Neuronal stem cell (in vitro differentiated cells): Measurements from ENCODE around the gene NPAS3.

Experiments used
- DNase-seq: peaks from one replicate; pipeline ENCODE4 v3.0.0-alpha.2; 2013; ENCODE audit warnings: low spot score
- H2AFZ ChIP-seq: one replicate; pipeline ENCODE4 v1.6.1; 2013; ENCODE audit warnings: mild to moderate bottlenecking, low read length, inconsistent platforms
- H2AK5ac ChIP-seq: 2 replicates; pipeline ENCODE4 v1.6.1; 2013; ENCODE audit warnings: low read depth, mild to moderate bottlenecking, inconsistent platforms, low read length, moderate library complexity, mixed read lengths
- H2BK120ac ChIP-seq: 2 replicates; pipeline ENCODE4 v1.6.1; 2013; ENCODE audit warnings: low read depth, mild to moderate bottlenecking, inconsistent platforms, low read length, moderate library complexity, mixed read lengths
- H2BK12ac ChIP-seq: one replicate; pipeline ENCODE4 v1.6.1; 2013; ENCODE audit warnings: low read length, inconsistent platforms
- H2BK15ac ChIP-seq: 2 replicates; pipeline ENCODE4 v1.6.1; 2013; ENCODE audit warnings: mild to moderate bottlenecking, low read length, inconsistent platforms, mixed read lengths
- H2BK5ac ChIP-seq: one replicate; pipeline ENCODE4 v1.6.1; 2013; ENCODE audit warnings: inconsistent platforms, mild to moderate bottlenecking, low read length, moderate library complexity
- H3K14ac ChIP-seq: one replicate; pipeline ENCODE4 v1.6.1; 2013; ENCODE audit warnings: low read length, inconsistent platforms
- H3K18ac ChIP-seq: 2 replicates; pipeline ENCODE4 v1.6.1; 2013; ENCODE audit warnings: low read length, inconsistent platforms
- H3K23ac ChIP-seq: 2 replicates; pipeline ENCODE4 v1.6.1; 2013; ENCODE audit warnings: low read depth, mild to moderate bottlenecking, mixed read lengths, low read length, inconsistent platforms; ENCODE audit not compliant: poor library complexity
- H3K27ac ChIP-seq: replicated peaks from 3 replicates; pipeline ENCODE4 v1.5.1; 2013; ENCODE audit warnings: low read length, inconsistent platforms
- H3K27me3 ChIP-seq, 3 experiments: 2 replicates each; pipeline ENCODE4 v1.6.1; 2013; ENCODE audit warnings: low read length in 3 of 3, mild to moderate bottlenecking in 2 of 3, inconsistent platforms in 1 of 3, low read depth in 1 of 3, mixed read lengths in 1 of 3, moderate library complexity in 1 of 3; ENCODE audit not compliant: control insufficient read depth in 3 of 3, insufficient read depth in 3 of 3
- H3K36me3 ChIP-seq, 2 donors: replicated peaks in 1 of 2; 2 replicates each; pipeline ENCODE4 v1.6.1; 2013; ENCODE audit warnings: low read length in 2 of 2; ENCODE audit not compliant: control insufficient read depth in 2 of 2, insufficient read depth in 2 of 2
- H3K4ac ChIP-seq: 2 replicates; pipeline ENCODE4 v1.6.1; 2013; ENCODE audit warnings: inconsistent platforms, mild to moderate bottlenecking, low read length, moderate library complexity
- H3K4me1 ChIP-seq, 2 donors: 1 replicate in 1 of 2; 2 replicates in 1 of 2; pipeline ENCODE4 v1.6.1; 2013; ENCODE audit warnings: low read length in 2 of 2, low read depth in 1 of 2; ENCODE audit not compliant: control insufficient read depth in 2 of 2, insufficient read depth in 1 of 2
- H3K4me2 ChIP-seq: one replicate; pipeline ENCODE4 v1.6.1; 2013; ENCODE audit warnings: mild to moderate bottlenecking, low read length, inconsistent platforms; ENCODE audit not compliant: insufficient read depth, poor library complexity, severe bottlenecking
- H3K4me3 ChIP-seq, 2 donors: 2 replicates each; pipeline ENCODE4 v1.5.1; 2013; ENCODE audit warnings: low read length in 2 of 2, mild to moderate bottlenecking in 2 of 2, inconsistent platforms in 1 of 2, moderate library complexity in 1 of 2
- H3K79me1 ChIP-seq: one replicate; pipeline ENCODE4 v1.6.1; 2013; ENCODE audit warnings: low read depth, mild to moderate bottlenecking, inconsistent platforms, low read length, moderate library complexity
- H3K9ac ChIP-seq: one replicate; pipeline ENCODE4 v1.6.1; 2013; ENCODE audit warnings: mild to moderate bottlenecking, low read depth, low read length, inconsistent platforms; ENCODE audit not compliant: poor library complexity
- H3K9me3 ChIP-seq, 2 donors: replicated peaks in 1 of 2; 2 replicates each; pipeline versions ENCODE3 to v1.6.1; 2013; ENCODE audit warnings: low read length in 2 of 2, mild to moderate bottlenecking in 2 of 2, inconsistent platforms in 1 of 2, low read depth in 1 of 2, mixed read lengths in 1 of 2, moderate library complexity in 1 of 2; ENCODE audit not compliant: control insufficient read depth in 2 of 2, insufficient read depth in 1 of 2
- H4K8ac ChIP-seq: one replicate; pipeline ENCODE4 v1.6.1; 2013; ENCODE audit warnings: low read depth, mild to moderate bottlenecking, inconsistent platforms, low read length, moderate library complexity
- H4K91ac ChIP-seq: one replicate; pipeline ENCODE4 v1.6.1; 2013; ENCODE audit warnings: low read length, low read depth, mild to moderate bottlenecking, inconsistent platforms; ENCODE audit not compliant: poor library complexity
- WGBS, 2 donors: extraction: QIAGEN DNeasy Blood & Tissue Kit; methylation state at CpG; one replicate each; pipeline ENCODE4 v1.1.7; 2013; ENCODE audit warnings: missing lambda C conversion rate in 2 of 2, mixed read lengths in 1 of 2; ENCODE audit not compliant: insufficient read length in 2 of 2, insufficient replicate concordance in 1 of 2; ENCODE audit errors: extremely low coverage in 2 of 2; 5-methylcytosine and 5-hydroxymethylcytosine counted together

NPAS3 gene

DNA sequence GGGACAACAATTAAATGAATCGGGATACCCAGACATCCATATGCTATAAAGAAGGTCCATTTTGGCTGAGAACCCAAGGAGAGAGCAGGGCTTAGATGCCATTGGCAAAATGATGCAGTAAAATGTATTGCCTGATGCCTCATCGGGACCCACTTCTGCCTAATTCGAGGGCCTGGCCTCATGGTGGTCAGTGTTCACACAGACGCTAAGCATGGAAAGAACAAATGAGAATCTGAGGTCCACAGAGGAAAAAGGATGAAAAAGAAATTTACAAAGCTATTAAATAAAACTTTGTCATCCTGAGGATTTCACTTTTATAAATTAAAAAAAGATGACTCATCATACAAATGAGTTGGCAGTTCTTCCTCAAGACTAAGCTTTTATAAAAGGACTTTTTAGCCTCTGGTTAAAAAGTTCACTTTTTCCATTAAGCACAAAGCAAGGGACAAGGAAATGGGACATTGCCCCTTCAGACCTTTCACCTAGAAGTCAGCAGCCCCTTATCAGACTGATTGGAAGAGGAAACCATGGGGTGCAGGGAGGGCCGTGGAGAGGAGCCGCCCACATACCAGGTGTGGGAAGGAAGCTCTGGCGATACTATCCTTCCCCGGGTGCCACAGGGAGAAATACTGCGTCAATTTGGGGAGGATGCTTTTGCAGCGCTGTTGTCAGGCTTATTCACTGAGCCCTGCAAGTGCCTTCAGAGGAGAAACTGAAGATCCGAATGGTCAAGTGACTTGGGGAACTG lies 836.2 kb downstream of the NPAS3 start:
- H3K36me3 ChIP-seq = peaks cover 0 to 79% of the 10 kb centered on the region in 2 donors
- H4K91ac ChIP-seq = no peak overlapping the region
- peak overlapping the region; percentile 78 for H3K18ac ChIP-seq
- no peak overlapping the region for H3K23ac ChIP-seq
- no peak overlapping the region for H3K4me3 ChIP-seq
- WGBS, 2 donors = no CpG with 5 or more reads among the region's 11 CpGs
- no peak overlapping the region for H3K27ac ChIP-seq
- H4K8ac ChIP-seq = no peak overlapping the region
- no peak overlapping the region for H3K14ac ChIP-seq
- no peak overlapping the region for H2BK15ac ChIP-seq
- H3K4ac ChIP-seq = no peak overlapping the region
- no peaks in the 10 kb centered on the region for H3K9me3 ChIP-seq
- no peak overlapping the region for H2BK12ac ChIP-seq
- H3K4me1 ChIP-seq = peaks cover 0 to 4% of the 10 kb centered on the region in 2 donors
- no peaks in the 10 kb centered on the region for H3K27me3 ChIP-seq
- H3K79me1 ChIP-seq = no peaks in the 10 kb centered on the region
- no peak for DNase-seq
- H2BK120ac ChIP-seq = no peak overlapping the region
- no peak overlapping the region for H2AK5ac ChIP-seq
- H3K4me2 ChIP-seq = no peak overlapping the region
- H2BK5ac ChIP-seq = no peak overlapping the region
- no peak overlapping the region for H3K9ac ChIP-seq
- H2AFZ ChIP-seq = no peak overlapping the region

DNA sequence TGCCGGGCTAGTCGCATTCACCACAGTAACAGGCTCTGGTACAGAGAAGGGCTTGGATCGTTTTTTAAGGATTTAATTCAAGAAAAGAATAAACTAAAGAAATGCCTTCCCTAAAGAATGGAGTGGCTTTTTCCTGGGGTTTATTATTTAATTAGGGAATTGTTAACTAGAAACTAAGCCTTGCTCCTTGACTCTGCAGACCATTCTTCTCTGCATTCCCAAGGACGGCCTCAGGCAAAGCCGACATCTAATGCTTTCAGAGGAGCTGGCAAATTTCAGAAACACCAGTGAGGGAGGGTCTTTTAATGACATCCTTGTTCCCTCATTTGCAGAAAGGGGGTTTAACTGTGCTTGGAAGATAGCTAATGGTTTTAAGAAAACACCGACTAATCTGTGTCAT lies 838.2 kb downstream of the NPAS3 start:
- Histone ChIP-seq H3K18ac (no peak overlapping the region), H4K91ac (no peak overlapping the region), H3K4me3 (no peak overlapping the region), H4K8ac (no peak overlapping the region), H3K14ac (no peak overlapping the region), H3K9me3 (no peaks in the 10 kb centered on the region), H2BK5ac (no peak overlapping the region), H2AFZ (no peak overlapping the region), H2AK5ac (no peak overlapping the region), H3K79me1 (no peaks in the 10 kb centered on the region), H2BK120ac (no peak overlapping the region), H3K4ac (no peak overlapping the region), H3K36me3 (peaks cover 0 to 93% of the 10 kb centered on the region in 2 donors), H3K27me3 (no peaks in the 10 kb centered on the region), H2BK12ac (no peak overlapping the region), H3K23ac (no peak overlapping the region), H3K9ac (no peak overlapping the region), H3K4me1 (peaks cover 0 to 4% of the 10 kb centered on the region in 2 donors), H2BK15ac (no peak overlapping the region), H3K4me2 (no peak overlapping the region), H3K27ac (peak overlapping the region; percentile 8)
- no CpG with 5 or more reads among the region's 6 CpGs for WGBS, 2 donors
- DNase-seq = no peak

DNA sequence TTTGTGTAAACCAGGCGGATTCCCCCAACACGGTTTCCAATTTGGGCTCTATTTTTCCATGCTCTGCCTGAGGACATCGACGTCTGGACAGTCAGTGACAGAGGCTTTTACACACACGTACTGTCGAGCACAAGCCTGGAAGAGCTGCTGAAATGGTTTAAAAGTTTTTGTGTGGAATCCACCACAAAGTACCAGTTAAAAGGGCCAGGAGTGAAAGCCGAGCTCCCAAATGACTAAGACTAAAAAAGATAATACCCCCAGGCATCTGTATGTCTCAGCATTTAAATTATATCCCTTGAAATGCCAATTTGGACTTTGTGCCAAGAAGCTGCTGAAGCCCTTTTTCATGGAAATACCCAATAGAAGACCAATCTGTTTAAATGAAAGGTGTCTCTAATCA lies 839.0 kb downstream of the NPAS3 start:
- H3K4me2 ChIP-seq = no peak overlapping the region
- no peak for DNase-seq
- no peaks in the 10 kb centered on the region for H3K27me3 ChIP-seq
- no CpG with 5 or more reads among the region's 7 CpGs for WGBS, 2 donors
- no peak overlapping the region for H3K4me3 ChIP-seq
- H3K36me3 ChIP-seq = peaks cover 0 to 93% of the 10 kb centered on the region in 2 donors
- no peak overlapping the region for H2AFZ ChIP-seq
- no peak overlapping the region for H2BK12ac ChIP-seq
- H3K9me3 ChIP-seq = no peaks in the 10 kb centered on the region
- H3K23ac ChIP-seq = no peak overlapping the region
- H3K4me1 ChIP-seq = peaks cover 6 to 7% of the 10 kb centered on the region in 2 donors
- H3K4ac ChIP-seq = no peak overlapping the region
- no peaks in the 10 kb centered on the region for H3K79me1 ChIP-seq
- H3K18ac ChIP-seq = no peak overlapping the region
- no peak overlapping the region for H3K27ac ChIP-seq
- H4K8ac ChIP-seq = no peak overlapping the region
- H2BK15ac ChIP-seq = no peak overlapping the region
- no peak overlapping the region for H3K9ac ChIP-seq
- H2AK5ac ChIP-seq = no peak overlapping the region
- H3K14ac ChIP-seq = no peak overlapping the region
- H2BK5ac ChIP-seq = no peak overlapping the region
- no peak overlapping the region for H2BK120ac ChIP-seq
- no peak overlapping the region for H4K91ac ChIP-seq

DNA sequence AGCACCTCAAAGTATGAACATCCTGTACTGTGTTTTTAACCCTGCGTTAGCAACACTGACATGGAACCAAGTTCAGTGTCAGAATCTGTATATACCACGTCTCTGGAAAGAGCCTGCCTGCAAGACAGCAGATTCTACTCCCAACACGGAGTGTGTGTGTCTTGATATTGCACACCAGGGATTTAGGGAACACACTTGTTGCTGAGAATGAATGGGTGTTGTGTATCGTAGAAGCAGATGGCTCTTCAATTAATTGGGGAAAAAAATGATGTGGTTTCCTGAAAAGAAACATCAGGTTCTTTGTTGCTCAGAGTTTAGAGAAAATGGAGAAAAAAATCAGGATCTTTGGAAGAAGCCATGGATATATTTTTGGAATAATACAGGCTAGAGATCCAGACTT lies 841.4 kb downstream of the NPAS3 start:
- no peak overlapping the region for H2AFZ ChIP-seq
- H3K79me1 ChIP-seq = no peaks in the 10 kb centered on the region
- H3K9me3 ChIP-seq = no peaks in the 10 kb centered on the region
- H3K23ac ChIP-seq = no peak overlapping the region
- no peak overlapping the region for H3K4me2 ChIP-seq
- H3K14ac ChIP-seq = no peak overlapping the region
- H2BK5ac ChIP-seq = no peak overlapping the region
- no peak overlapping the region for H3K4ac ChIP-seq
- no CpG with 5 or more reads among the region's 4 CpGs for WGBS, 2 donors
- H2BK120ac ChIP-seq = no peak overlapping the region
- H4K8ac ChIP-seq = no peak overlapping the region
- no peak overlapping the region for H2BK15ac ChIP-seq
- no peak overlapping the region for H3K27ac ChIP-seq
- DNase-seq = no peak
- H3K9ac ChIP-seq = no peak overlapping the region
- no peak overlapping the region for H2BK12ac ChIP-seq
- H3K27me3 ChIP-seq = no peaks in the 10 kb centered on the region
- no peak overlapping the region for H4K91ac ChIP-seq
- H3K4me3 ChIP-seq = no peak overlapping the region
- peaks cover 0 to 77% of the 10 kb centered on the region in 2 donors for H3K36me3 ChIP-seq
- H2AK5ac ChIP-seq = no peak overlapping the region
- peaks cover 16 to 18% of the 10 kb centered on the region in 2 donors for H3K4me1 ChIP-seq
- H3K18ac ChIP-seq = no peak overlapping the region
